Measurements from ENCODE around the gene RHEB.

DNA sequence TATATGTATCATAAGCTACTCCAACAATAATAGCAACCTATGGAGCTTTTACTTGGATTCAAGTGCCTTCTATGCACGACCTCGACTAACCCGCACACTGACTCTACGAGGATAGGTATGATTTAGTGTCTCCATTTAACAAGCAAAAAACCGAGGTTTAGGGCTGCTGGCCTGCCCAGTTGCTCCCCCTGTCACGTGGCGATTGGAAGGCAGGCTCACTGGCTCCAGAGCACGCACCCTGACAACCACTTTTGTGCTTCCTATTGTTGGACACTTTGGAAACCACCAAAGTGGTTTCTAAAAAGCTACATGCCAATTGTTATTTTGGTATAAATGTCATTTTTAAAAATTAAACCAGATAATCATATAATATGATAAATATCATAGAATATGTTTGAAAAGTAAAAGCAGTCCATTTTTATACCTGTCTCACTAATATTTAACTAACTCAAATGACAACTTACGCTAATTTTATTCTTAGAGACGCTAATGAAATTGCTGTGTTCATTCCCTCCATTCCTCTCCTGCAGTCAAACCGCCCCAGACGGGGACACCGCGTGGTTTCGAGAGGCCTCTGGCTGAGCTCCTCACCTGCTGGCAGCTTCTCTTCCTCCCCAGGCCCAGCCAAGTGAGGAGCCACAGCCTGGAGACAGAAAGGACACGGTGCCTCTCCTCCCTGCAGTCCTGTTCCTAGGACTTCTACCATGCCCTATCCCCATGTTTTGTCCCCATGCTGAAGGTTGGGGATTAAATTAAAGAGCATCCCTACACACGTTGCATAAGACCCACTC is 22.2 kb upstream of the RHEB start:
- TF ChIP-seq, protein P1, sequence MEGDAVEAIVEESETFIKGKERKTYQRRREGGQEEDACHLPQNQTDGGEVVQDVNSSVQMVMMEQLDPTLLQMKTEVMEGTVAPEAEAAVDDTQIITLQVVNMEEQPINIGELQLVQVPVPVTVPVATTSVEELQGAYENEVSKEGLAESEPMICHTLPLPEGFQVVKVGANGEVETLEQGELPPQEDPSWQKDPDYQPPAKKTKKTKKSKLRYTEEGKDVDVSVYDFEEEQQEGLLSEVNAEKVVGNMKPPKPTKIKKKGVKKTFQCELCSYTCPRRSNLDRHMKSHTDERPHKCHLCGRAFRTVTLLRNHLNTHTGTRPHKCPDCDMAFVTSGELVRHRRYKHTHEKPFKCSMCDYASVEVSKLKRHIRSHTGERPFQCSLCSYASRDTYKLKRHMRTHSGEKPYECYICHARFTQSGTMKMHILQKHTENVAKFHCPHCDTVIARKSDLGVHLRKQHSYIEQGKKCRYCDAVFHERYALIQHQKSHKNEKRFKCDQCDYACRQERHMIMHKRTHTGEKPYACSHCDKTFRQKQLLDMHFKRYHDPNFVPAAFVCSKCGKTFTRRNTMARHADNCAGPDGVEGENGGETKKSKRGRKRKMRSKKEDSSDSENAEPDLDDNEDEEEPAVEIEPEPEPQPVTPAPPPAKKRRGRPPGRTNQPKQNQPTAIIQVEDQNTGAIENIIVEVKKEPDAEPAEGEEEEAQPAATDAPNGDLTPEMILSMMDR (IDR thresholded peaks at IDR 0.05; ENCODE audit: low read depth, low read length): no peak
- no peak for TF ChIP-seq EZH2phosphoT487 (IDR thresholded peaks at IDR 0.05; ENCODE audit: low read depth)
